ENCODE results near the gene POTEM.
"Not testable (repeated sequence)": the region's sequence is repeated elsewhere in the genome, so short reads cannot be mapped to it uniquely, and the experiment has no call there.

Gene POTEM

DNA sequence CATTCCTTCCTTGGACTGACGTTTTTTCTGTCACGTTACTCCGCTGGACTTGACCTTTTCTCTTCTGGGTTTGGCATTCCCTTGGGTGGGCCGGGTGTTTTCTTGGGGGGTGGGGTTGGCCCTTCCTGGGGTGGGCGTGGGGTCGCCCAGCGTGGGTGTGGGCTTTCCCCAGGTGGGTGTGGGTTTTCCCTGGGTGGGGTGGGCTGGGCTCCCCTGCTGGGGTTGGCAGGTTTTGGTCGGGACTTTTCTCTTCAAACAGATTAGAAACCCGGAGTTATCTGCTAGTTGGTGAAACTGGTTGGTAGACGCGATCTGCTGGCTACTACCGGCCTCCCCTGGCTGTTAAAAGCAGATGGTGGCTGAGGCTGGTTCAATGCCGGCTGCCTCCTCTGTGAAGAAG is at the start of gene POTEM:
Gene POTEM (plus strand): TSS at position 301 of the 400 bp plus-strand sequence. CDS start 52 bp downstream, at position 353.
- not testable (repeated sequence) for DNase-seq

DNA sequence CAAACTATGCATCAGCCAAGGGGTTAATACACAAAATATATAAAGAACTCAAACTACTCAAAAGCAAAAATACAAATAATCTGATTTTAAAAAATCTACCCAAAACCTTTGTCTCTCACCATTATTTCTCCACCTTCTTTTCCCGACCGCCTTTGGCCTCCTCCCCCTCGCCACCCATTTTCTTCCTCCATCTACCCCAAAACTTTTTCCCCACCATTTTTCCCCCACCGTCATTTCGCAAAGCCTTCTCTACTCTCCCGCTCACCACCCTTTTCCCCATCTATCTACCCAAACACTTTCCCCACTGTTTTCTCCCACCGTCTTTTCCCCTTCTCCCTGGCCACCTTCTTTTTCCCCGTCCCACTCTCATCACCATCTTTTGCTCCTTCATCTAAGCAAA is 48.9 kb upstream of the POTEM start:
- DNase-seq = not testable (repeated sequence)

DNA sequence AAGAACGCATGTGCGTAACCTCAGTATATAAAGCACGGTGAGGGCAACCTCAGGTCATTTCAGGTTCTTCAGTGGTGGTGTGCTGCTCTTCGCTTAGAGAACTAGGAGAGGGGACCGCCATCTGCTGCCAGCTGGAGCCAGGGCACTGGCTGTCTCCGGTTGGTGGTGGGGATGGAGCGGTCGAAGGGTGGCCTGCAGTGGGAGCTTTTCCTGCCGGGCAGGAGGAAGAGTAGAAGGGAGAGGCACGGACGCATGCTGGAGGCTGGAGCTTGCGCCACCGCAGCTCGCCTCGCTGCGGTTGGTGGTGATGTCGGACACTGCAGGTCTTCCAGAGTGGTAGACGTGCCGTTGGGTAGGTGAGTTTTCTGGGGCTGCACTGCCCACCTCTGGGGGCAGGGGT is 47.2 kb upstream of the POTEM start:
- not testable (repeated sequence) for DNase-seq

GRCh38 chr14:18921055-18921701 is 46.1 kb upstream of the POTEM start:
- not testable (repeated sequence) for DNase-seq

DNA sequence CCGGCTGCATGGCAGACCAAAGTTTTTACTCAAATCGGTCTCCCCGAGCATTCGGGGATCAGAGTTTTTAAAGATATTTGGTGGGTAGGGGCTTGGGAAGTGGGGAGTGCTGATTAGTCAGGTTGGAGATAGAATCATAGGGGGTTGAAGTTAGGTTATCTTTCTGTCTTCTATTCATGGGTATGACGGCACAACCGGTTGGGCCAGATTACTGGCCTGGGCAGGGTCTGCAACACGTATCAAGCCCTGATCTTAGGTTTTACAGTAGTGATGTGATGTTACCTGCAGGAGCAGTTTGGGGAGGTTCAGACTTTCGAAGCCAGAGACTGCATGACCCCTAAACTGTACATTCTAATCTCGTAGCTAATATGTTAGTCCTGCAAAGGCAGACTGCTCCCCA is 30.4 kb upstream of the POTEM start:
- DNase-seq = not testable (repeated sequence)

DNA sequence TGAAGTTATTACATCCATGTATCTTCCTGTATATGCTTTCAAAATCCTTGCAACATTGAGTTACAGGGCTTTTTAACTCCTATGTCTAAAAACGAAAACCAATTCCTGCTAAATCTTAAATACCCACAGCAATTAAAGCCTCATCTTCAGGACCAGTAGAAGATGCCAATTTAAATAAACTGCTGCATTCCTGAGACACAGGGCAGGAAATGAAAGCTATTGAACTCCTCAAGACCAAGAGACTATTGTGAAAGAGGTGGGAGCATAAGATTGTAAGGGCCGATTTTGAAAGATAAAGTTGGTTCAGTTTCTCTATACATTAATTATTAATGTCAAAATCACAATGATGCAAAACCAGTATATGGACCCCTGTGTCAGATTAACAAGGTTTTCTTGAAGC is 28.5 kb upstream of the POTEM start:
- DNase-seq = not testable (repeated sequence)

DNA sequence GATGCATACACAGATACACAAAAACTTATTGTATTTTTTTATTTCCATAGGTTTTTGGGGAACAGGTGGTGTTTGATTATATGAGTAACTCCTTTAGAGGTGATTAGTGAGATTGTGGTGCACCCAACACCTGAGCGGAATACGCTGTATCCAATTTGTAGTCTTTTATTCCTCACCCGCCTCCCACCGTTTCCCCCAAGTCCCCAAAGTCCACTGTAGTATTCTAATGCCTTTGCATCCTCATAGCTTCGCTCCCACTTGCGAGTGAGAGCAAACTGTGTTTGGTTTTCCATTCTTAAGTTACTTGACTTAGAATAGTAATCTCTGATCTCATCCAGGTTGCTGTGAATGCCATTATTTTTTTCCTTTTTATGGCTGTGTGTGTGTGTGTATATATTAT is 17.3 kb upstream of the POTEM start:
- not testable (repeated sequence) for DNase-seq

GRCh38 chr14:18953085-18953484 is 14.1 kb upstream of the POTEM start:
- not testable (repeated sequence) for DNase-seq

DNA sequence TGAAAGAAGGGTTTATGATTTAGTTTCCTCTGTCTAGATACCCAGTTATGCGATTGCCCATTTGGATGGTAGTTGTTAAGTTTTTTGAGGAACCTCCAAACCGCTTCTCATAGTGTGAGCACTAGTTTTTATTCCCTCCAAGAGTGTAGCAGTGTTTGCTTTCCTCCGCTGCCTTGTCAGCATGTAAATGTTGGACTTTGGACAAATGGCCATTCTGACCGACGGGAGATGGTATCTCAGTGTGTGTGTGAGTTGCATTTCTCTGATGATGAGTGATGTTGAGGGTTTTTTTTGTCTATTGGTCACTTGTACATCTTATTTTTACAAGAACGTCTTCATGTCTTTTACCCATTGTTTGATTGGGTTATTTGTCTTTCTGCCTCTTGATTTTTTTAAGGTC is 11.4 kb upstream of the POTEM start:
- DNase-seq = not testable (repeated sequence)

- not testable (repeated sequence) for DNase-seq
Measured at GRCh38 chr14:18961576-18961975, 5.7 kb upstream of the POTEM start.

- not testable (repeated sequence) for DNase-seq
Measured at GRCh38 chr14:18962143-18962542, 5.1 kb upstream of the POTEM start.

GRCh38 chr14:18963276-18963675 is 4.0 kb upstream of the POTEM start:
- DNase-seq = not testable (repeated sequence)

DNA sequence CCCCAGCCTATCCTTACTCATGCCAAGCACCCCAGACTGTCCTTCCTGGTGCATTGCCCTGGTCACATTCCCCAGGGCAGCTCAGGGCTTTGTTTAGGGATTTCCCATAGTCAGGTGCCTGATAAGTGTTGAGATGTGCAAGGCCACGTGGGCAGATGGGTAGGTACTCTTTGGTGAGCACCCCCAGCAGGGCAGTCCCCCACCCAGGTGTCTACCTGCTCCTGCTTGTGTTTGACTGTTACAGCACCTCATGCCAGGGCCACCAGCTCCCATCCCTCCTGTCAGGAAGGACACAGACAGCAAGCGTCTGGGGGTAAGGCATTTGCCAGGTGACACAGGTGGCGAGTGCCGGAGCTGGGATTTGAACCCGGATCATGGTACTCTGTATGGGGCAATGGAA is 2.4 kb upstream of the POTEM start:
- not testable (repeated sequence) for DNase-seq

DNA sequence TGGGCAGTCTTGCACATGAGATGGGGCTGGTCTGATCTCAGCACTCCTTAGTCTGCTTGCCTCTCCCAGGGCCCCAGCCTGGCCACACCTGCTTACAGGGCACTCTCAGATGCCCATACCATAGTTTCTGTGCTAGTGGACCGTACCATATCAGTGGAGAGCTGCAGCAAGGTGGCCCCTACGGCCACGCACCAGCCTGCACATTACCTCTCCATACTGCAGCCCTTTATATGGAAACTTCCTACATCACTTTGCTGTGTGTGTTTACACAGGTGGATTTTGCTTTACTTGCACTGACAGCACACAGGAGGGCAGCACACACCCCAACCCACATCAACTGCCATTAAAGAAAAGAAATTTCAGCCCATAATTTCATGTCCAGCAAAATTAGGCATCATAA is 35.3 kb downstream of the POTEM start:
- not testable (repeated sequence) for DNase-seq

DNA sequence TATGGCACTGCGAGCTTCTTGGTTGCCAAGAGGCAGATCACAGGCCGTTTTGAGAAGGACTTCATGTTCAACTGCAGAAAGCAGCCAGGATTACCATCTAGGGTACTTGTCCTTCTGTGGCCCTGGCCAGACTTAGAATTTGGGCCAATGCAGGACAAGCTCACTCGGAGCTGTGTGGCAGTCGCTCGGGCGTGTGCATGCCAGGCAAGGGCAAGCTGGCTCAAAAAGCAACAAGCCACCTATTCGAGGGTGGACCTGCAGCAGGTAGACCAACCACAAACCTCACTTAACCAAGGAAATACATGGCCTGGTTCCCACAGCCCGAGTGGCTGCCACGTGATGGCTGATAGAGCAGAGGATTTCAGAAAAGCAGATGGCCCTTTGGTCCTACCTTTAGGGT is 39.3 kb downstream of the POTEM start:
- not testable (repeated sequence) for DNase-seq

DNA sequence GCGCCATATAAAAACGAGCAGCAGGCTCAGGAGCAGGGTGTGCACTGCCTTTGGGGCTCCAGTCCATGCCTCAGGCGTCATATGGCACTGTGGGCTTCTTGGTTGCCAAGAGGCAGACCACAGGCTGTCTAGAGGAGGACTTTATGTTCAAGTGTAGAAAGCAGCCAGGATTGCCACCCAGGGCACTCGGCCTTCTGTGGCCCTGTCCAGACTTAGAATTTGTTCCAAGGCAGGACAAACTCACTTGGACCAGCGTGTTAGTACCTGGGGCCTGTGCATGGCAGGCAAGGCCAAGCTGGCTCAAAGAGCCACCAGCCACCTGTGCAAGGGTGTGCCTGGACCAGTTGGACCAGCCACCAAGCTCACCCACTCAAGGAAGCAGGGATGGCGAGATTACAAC is 40.4 kb downstream of the POTEM start:
- not testable (repeated sequence) for DNase-seq

GRCh38 chr14:19011029-19011428 is 43.8 kb downstream of the POTEM start:
- DNase-seq = not testable (repeated sequence)

- not testable (repeated sequence) for DNase-seq
Measured at GRCh38 chr14:19011703-19012102, 44.5 kb downstream of the POTEM start.

DNA sequence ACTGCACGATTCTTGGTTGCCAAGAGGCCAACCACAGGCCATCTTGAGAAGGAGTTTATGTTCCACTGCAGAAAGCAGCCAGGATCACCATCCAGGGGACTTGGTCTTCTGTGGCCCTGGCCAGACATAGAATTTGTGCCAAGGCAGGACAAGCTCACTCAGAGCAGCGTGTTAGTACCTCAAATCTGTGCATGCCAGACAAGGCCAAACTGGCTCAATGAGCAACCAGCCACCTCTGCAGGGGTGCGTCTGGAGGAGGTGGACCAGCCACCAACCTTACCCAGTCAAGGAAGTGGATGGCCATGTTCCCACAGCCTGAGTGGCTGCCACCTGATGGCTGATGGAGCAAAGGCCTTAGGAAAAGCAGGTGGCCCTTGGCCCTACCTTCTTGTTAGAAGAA is 48.0 kb downstream of the POTEM start:
- not testable (repeated sequence) for DNase-seq

DNA sequence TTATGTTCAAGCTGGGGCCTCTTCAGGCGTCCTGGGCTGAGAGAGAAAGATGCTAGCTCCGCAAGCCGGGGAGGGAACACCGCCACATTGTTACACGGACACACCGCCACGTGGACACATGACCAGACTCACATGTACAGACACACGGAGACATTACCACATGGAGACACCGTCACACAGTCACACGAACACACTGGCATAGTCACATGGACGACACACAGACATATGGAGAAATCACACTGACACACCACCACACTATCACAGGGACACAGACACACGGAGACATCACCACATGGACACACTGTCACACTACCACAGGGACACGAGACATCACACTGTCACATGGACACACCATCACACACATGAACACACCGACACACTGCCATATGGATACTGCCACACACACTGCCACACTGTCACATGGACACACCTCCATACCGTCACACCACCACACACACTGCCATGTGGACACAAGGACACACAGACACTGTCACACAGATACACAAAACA is 57.9 kb downstream of the POTEM start:
- DNase-seq = not testable (repeated sequence)

DNA sequence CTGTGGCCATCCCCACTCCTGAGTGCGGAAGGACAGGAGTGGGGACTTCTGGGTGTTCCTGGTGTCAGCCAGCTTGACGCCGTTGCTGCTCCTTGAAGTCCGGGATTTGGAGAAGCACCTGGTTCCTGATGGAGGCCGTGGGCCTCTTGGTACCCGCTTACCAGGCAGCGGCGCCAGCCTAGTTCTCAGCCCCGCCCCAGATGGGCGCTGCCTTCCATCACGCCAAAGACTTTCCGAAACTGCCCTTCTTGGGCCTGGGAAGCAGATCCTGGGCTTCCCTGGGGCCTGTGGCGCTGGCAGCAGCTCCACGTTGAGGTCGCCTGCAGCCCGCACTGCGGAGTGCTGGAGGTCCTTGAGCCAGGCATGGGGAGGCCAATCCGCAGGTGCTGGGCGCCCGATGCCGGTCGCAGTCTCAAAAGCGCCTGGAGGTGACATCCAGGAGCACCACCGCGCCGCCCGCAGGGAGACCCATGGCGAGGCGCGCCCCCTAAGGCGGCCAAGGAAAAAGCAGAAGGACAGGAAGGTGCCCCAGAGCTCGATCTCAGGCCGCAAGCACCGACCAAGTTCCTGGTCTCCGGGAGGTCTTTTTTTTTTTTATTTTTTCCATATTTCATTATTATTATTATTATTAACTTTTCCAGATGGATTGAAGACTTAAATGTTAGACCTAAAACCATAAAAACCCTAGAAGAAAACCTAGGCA is 59.6 kb downstream of the POTEM start:
- DNase-seq = not testable (repeated sequence)

GRCh38 chr14:19027895-19028294 is 60.7 kb downstream of the POTEM start:
- not testable (repeated sequence) for DNase-seq

GRCh38 chr14:19036811-19037382 is 69.7 kb downstream of the POTEM start:
- DNase-seq = not testable (repeated sequence)
